K562 (cell line): ENCODE data around the gene SLC1A2. TPM values are rescaled to one million over a fixed set of nuclear protein-coding genes. Genes with fewer than 3 reads are reported as not detected.

Experiments used
- ATAC-seq: fragments of 200-7000 bp; cut with Tn5 transposase; 3 replicates; pipeline ENCODE4 v1.9.1; 2020; ENCODE audit warnings: moderate library complexity
- BruUV-seq: library from RNA; stranded (reverse); fragments of 400-500 nt; replicated peaks from 2 replicates; lab custom pipeline; 2021; lab: Mats Ljungman, UMichigan
- CTCF ChIA-PET: fragments of 300-600 bp; formaldehyde crosslinking; extraction: SDS; loops from one replicate; lab custom pipeline; 2021; ENCODE audit warnings: low intra/inter-chr PET ratio; lab: Yijun Ruan, JAX
- POLR2A ChIA-PET: fragments of 300-600, 350-650 bp; sonication (Branson Sonifier 250); formaldehyde crosslinking; extraction: SDS; loops from one replicate; lab custom pipeline; 2021; ENCODE audit warnings: antibody characterized with exemption, inconsistent platforms; lab: Yijun Ruan, JAX
- DNase-seq, 4 experiments: peaks; one replicate each; pipeline versions ENCODE4 v3.0.0 to v3.0.0-alpha.2; 2011 to 2018; ENCODE audit warnings: low spot score in 3 of 4, mixed read lengths in 3 of 4; ENCODE audit errors: extremely low read depth in 1 of 4
- FAIRE-seq: peaks from 2 replicates; lab custom pipeline; 2011; peaks lifted over from hg19 to GRCh38; lab: Jason Lieb, UNC
- H2AFZ ChIP-seq: 2 replicates; pipeline ENCODE4 v1.6.0; 2011; ENCODE audit warnings: low read depth, low read length, control low read depth, inconsistent platforms
- H3K27ac ChIP-seq: fragments of 200-600 bp; 3 replicates; pipeline ENCODE4 v1.8.0; 2011; ENCODE audit warnings: low read depth, mild to moderate bottlenecking, control low read depth, inconsistent platforms, low read length, moderate library complexity, mixed read lengths; ENCODE audit errors: extremely low read depth
- H3K27me3 ChIP-seq, 2 experiments: fragments of 300-600 bp in 1 of 2; 2 replicates in 1 of 2; 3 replicates in 1 of 2; pipeline versions ENCODE4 v1.6.0 to v1.8.0; 2011; ENCODE audit warnings: inconsistent platforms in 2 of 2, low read length in 2 of 2, mild to moderate bottlenecking in 1 of 2, mixed read lengths in 1 of 2, moderate library complexity in 1 of 2; ENCODE audit not compliant: control insufficient read depth in 2 of 2, insufficient read depth in 2 of 2
- H3K36me3 ChIP-seq: fragments of 300-600 bp; 3 replicates; pipeline ENCODE4 v1.8.0; 2011; ENCODE audit warnings: mild to moderate bottlenecking, low read length, inconsistent platforms; ENCODE audit not compliant: control insufficient read depth, insufficient read depth
- H3K4me1 ChIP-seq, 2 experiments: fragments of 200-600 bp in 1 of 2; replicated peaks in 1 of 2; 2 replicates in 1 of 2; 3 replicates in 1 of 2; pipeline versions ENCODE4 v1.5.1 to v1.8.0; 2011; ENCODE audit warnings: inconsistent platforms in 2 of 2, low read length in 2 of 2, mild to moderate bottlenecking in 1 of 2, mixed read lengths in 1 of 2, moderate library complexity in 1 of 2; ENCODE audit not compliant: control insufficient read depth in 2 of 2, insufficient read depth in 2 of 2
- H3K4me2 ChIP-seq: 2 replicates; pipeline ENCODE4 v1.6.1; 2011; ENCODE audit warnings: low read length, control low read depth, inconsistent platforms, mixed read lengths; ENCODE audit not compliant: insufficient read depth
- H3K4me3 ChIP-seq: fragments of 200-600 bp; sonication (generic), shearing (Covaris generic); 2 replicates; pipeline ENCODE4 v1.5.1; 2016; ENCODE audit warnings: control low read depth, inconsistent platforms
- H3K79me2 ChIP-seq: fragments of 200-600 bp; 3 replicates; pipeline ENCODE4 v1.8.0; 2011; ENCODE audit warnings: low read length, inconsistent platforms; ENCODE audit not compliant: control insufficient read depth, insufficient read depth
- H3K9ac ChIP-seq, 2 experiments: 2 replicates each; pipeline versions ENCODE4 v1.6.0 to v1.6.1; 2011; ENCODE audit warnings: low read depth in 2 of 2, low read length in 2 of 2, control low read depth in 1 of 2, inconsistent platforms in 1 of 2, mild to moderate bottlenecking in 1 of 2, mixed read lengths in 1 of 2; ENCODE audit not compliant: insufficient read depth in 1 of 2
- H3K9me1 ChIP-seq: one replicate; pipeline ENCODE4 v1.6.0; 2011; ENCODE audit warnings: inconsistent platforms, mild to moderate bottlenecking, low read length, moderate library complexity; ENCODE audit not compliant: control insufficient read depth, insufficient read depth
- H3K9me3 ChIP-seq: replicated peaks from 2 replicates; pipeline ENCODE4 v1.5.1; 2011; ENCODE audit warnings: low read depth, low read length, inconsistent platforms; ENCODE audit not compliant: control insufficient read depth, insufficient read depth
- H4K20me1 ChIP-seq: replicated peaks from 2 replicates; pipeline ENCODE4 v1.6.1; 2011; ENCODE audit warnings: low read length, inconsistent platforms, mixed read lengths; ENCODE audit not compliant: control insufficient read depth, insufficient read depth
- IFI16 ChIP-seq: fragments of 250-450 bp; sonication (Bioruptor Pico); IDR thresholded peaks from 2 replicates; pipeline ENCODE4 v2.1.2; 2022; ENCODE audit warnings: mild to moderate bottlenecking, inconsistent platforms
- SUPT5H ChIP-seq: fragments of 450-650 bp; IDR thresholded peaks from 2 replicates; pipeline ENCODE4 v1.6.1; 2016
- ZBTB7A ChIP-seq: IDR thresholded peaks from 2 replicates; pipeline ENCODE4 v1.6.1; 2011; ENCODE audit warnings: low read depth, mild to moderate bottlenecking, low read length, moderate library complexity, borderline replicate concordance; ENCODE audit not compliant: control insufficient read depth
- WGBS: fragments of 100-300 bp; shearing (Covaris generic); methylation state at CpG from one replicate; pipeline ENCODE4 v1.1.6; 2016; ENCODE audit warnings: low coverage, mixed read lengths; ENCODE audit not compliant: insufficient coverage; ENCODE audit errors: missing lambda C conversion rate; 5-methylcytosine and 5-hydroxymethylcytosine counted together
- in situ Hi-C: fragments of 300-500 bp; cut with MboI; formaldehyde crosslinking; loops from 4 replicates; pipeline ENCODE4 v1.15.0; 2018; ENCODE audit warnings: inconsistent platforms, mixed read lengths
- intact Hi-C: fragments of 100-400 bp; cut with micrococcal nuclease; formaldehyde crosslinking; loops from 2 replicates; pipeline ENCODE4 v1.14.2; 2022
- polyA plus RNA-seq, 8 experiments: library from polyadenylated mRNA; depleted of rRNA in 4 of 8; stranded (reverse) in 5 of 8; unstranded in 3 of 8; fragments of >200 nt; fragmentation: Nextera tagmentation in 2 of 8; fragmentation: Illumina TruSeq in 1 of 8; extraction: Ambion mirVana in 2 of 8; extraction: Trizol in 1 of 8; gene quantifications; 2 replicates each; pipeline versions ENCODE4 v1.2.1 to v1.2.3, GENCODE V29; 2011 to 2014; ENCODE audit warnings: inconsistent platforms in 1 of 8, missing spikeins in 1 of 8
- total RNA-seq, 7 experiments: library from RNA; depleted of rRNA in 6 of 7; stranded (reverse); fragments of >200 nt in 6 of 7; fragmentation: Illumina TruSeq in 2 of 7; extraction: Trizol in 2 of 7; gene quantifications; 2 replicates each; pipeline versions ENCODE4 v1.2.1 to v1.2.3, GENCODE V29; 2011 to 2021; ENCODE audit warnings: low replicate concordance in 1 of 7
- TF ChIP-seq, protein P1 (sequence below): fragments of 450-650 bp; IDR thresholded peaks from 2 replicates; pipeline ENCODE4 v1.6.1; 2018; ENCODE audit warnings: mild to moderate bottlenecking, low read depth; ENCODE audit not compliant: partially characterized antibody
- TF ChIP-seq, protein P2 (sequence below): sonication (generic); formaldehyde crosslinking; IDR thresholded peaks from 2 replicates; pipeline ENCODE4 v1.8.0; 2022; ENCODE audit warnings: mild to moderate bottlenecking, missing genetic modification reagents

Gene SLC1A2
- total and polyA plus RNA-seq, 9 of the 15 experiments (the other 6 are each of a cell fraction or from before 2014, with no cell fraction given) = 0.03 to 0.07 (median 0.04) TPM; not detected in 5

DNA sequence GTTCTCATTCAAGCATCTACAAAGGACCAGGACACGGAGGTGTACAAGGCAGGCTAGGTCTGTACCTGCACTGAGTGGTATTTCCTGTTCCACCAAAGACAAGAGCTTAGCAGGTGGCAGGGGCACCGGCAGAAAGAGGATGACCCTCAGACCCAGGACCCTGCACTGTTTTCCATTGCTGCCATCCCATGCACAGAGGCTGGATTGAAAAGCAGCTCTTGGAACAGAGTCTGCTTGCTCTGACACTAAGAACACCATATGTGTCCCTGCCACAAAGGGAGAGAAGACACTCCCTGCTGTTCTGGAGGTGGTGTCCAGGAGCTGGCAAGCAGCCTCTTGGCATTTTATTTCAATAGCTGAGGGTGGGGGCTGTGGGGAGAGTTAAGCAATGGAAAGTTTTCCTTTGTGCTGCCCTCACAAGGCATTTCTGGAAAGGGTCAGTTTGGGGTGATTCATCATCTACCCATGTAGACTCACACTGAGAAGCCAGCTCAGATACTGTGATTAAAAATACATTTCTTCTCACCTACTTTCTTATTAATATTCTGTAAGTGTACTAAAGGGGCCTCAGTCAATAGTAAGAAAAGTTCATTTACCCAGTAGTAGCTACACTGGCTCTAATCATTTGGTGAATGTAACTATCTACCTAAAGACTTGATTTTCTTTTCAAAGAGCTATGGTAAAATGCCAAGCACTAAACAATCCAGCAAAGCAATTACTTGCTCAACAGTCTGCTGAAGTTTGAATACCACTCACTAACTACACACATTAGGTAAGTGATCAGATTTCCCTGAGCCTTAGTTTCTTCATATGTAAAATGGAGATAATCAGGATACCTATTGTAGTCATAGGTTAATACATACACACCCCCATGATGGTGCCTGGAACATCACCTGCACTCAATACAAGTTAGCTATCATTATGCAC, 55.2 kb downstream of the SLC1A2 start:
- no peak overlapping the region for H3K4me3 ChIP-seq
- no peak overlapping the region for H2AFZ ChIP-seq
- no peak for FAIRE-seq

More for the DNA sequence above, 55.2 kb downstream of the SLC1A2 start:
- Histone ChIP-seq H3K9ac (no peak overlapping the region), H3K9me3 (no peaks in the 10 kb centered on the region), H3K27me3 (no peaks in the 10 kb centered on the region), H3K27ac (no peak overlapping the region), H3K4me1 (no peaks in the 10 kb centered on the region; a peak in 1 of 5 replicates), H3K4me2 (no peak overlapping the region), H4K20me1 (no peaks in the 10 kb centered on the region), H3K79me2 (no peaks in the 10 kb centered on the region), H3K9me1 (no peaks in the 10 kb centered on the region), H3K36me3 (no peaks in the 10 kb centered on the region)
- ATAC-seq (no peak), DNase-seq (no peak)
- 3% methylated on average over 2 of the region's 2 CpGs for whole genome bisulfite sequencing
- in situ Hi-C loops = no loop called here
- CTCF ChIA-PET = no interaction called here
- POLR2A ChIA-PET = interaction anchor here (0.6 kb wide), 2 partner anchors 886 to 1268 kb away, joined by 4 read pairs; no protein-coding TSS in a partner anchor
- BruUV-seq = no TSS peak
- intact Hi-C loops = no loop called here
- TF ChIP-seq, protein P1, sequence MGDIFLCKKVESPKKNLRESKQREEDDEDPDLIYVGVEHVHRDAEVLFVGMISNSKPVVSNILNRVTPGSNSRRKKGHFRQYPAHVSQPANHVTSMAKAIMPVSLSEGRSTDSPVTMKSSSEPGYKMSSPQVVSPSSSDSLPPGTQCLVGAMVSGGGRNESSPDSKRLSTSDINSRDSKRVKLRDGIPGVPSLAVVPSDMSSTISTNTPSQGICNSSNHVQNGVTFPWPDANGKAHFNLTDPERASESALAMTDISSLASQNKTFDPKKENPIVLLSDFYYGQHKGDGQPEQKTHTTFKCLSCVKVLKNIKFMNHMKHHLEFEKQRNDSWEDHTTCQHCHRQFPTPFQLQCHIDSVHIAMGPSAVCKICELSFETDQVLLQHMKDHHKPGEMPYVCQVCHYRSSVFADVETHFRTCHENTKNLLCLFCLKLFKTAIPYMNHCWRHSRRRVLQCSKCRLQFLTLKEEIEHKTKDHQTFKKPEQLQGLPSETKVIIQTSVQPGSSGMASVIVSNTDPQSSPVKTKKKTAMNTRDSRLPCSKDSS = no peak
- TF ChIP-seq, protein P2, sequence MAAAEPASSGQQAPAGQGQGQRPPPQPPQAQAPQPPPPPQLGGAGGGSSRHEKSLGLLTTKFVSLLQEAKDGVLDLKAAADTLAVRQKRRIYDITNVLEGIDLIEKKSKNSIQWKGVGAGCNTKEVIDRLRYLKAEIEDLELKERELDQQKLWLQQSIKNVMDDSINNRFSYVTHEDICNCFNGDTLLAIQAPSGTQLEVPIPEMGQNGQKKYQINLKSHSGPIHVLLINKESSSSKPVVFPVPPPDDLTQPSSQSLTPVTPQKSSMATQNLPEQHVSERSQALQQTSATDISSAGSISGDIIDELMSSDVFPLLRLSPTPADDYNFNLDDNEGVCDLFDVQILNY = no peak
- TF ChIP-seq IFI16 = no peak
- no peak for TF ChIP-seq ZBTB7A
- TF ChIP-seq SUPT5H = no peak
- TF ChIP-seq, all 486 proteins: peak for 0
